ENCODE data around the gene GANC.

GANC gene

GRCh38 chr15:42273900-42274701 lies 1.1 kb downstream of the GANC start:
- Histone ChIP-seq H3K4me3 (peak overlapping the region; percentile 92), H3K27ac (peak overlapping the region; percentile 85 to 99)
- TF ChIP-seq, protein P1, sequence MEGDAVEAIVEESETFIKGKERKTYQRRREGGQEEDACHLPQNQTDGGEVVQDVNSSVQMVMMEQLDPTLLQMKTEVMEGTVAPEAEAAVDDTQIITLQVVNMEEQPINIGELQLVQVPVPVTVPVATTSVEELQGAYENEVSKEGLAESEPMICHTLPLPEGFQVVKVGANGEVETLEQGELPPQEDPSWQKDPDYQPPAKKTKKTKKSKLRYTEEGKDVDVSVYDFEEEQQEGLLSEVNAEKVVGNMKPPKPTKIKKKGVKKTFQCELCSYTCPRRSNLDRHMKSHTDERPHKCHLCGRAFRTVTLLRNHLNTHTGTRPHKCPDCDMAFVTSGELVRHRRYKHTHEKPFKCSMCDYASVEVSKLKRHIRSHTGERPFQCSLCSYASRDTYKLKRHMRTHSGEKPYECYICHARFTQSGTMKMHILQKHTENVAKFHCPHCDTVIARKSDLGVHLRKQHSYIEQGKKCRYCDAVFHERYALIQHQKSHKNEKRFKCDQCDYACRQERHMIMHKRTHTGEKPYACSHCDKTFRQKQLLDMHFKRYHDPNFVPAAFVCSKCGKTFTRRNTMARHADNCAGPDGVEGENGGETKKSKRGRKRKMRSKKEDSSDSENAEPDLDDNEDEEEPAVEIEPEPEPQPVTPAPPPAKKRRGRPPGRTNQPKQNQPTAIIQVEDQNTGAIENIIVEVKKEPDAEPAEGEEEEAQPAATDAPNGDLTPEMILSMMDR (IDR thresholded peaks at IDR 0.05): no peak
- peak; percentile 82 for DNase-seq (ENCODE audit: low spot score)

- TF ChIP-seq, protein P1 (IDR thresholded peaks at IDR 0.05): no peak
- DNase-seq (ENCODE audit: low spot score): peak; percentile 74
- Histone ChIP-seq H3K4me3 (peak overlapping the region; percentile 92), H3K27ac (peak overlapping the region; percentile 85 to 99)
Measured at GRCh38 chr15:42274702-42274989, 1.6 kb downstream of the GANC start.

DNA sequence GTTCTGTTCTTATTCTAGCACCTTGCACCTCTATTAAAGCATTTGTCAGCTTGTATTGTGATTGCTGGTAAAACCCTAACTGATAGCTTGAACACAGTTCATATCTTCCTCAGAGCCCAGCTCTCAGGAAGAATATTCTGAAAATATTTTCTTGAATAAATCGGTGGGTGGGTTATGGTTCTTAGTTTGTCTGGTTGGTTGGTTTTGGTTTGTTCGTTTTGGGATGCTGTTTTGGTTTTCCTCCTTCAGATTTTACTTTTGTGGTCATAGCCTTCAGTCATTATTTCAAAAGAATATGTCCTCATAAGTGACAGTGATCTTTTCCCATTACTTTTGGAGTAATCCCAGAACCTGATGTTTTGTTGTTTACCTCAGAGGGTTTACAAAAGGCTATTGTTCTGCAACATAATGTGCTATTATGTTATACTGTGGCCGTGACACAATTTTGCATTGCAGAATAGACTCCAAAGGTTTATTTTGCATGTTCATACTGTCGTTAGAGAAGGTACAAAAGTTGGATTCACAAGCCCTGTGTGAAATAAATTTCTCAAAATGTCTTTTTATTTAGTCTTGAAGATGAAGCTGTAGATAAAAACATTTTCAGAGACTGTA lies 2.9 kb downstream of the GANC start:
- Histone ChIP-seq H3K27ac (peak overlapping the region; percentile 85 to 99), H3K4me3 (peak overlapping the region; percentile 92)
- no peak for DNase-seq (ENCODE audit: low spot score)
- TF ChIP-seq, protein P1 (IDR thresholded peaks at IDR 0.05): no peak

- no peak for DNase-seq (ENCODE audit: low spot score)
- no peak overlapping the region for H3K4me3 ChIP-seq
- TF ChIP-seq, protein P1 (IDR thresholded peaks at IDR 0.05): no peak
- H3K27ac ChIP-seq: no peak overlapping the region
Measured at GRCh38 chr15:42276762-42277161, 3.8 kb downstream of the GANC start.

DNA sequence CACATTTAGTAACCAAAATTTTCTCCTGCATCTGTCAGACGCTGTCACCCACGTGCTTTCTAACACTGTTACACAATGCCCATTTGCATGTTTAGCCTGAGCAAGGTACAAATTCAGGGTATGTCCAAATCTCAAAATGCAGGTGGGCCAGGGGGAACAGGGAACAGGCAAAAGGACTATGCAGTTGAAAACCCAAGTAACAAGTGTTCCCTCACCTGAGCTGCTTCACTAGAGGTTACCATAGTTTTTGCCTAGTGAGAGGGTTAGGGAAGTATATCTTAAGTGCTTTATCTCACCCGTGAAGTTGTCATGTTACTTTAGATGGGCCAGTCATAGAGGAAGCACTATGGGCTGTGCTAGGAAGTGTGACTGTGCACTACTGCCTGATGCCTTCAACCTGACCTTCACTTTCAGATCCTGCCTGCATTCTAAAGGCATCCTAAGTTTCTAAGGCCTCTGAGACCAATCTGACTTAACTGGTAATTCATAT lies 6.3 kb downstream of the GANC start:
- no peak for DNase-seq (ENCODE audit: low spot score)

DNA sequence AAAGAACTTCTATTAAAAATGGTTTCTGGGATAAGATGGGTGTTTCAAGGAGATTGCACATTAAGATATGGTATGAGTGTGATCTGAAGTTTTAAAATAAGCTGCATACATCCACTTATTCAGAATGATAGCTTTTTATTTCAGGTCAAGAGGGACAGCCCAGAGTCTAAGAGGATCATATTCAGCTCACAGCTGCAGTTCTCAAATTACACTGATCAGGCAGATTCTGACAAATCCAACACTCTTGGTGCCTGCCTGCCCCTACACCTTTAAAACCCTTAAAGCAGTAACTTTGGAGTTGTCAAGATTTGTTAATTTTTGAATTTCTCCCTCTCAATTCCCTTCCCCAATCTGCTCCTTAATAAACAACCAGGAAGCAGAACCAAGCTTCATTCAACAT lies 9.3 kb downstream of the GANC start:
- Histone ChIP-seq H3K27ac (no peak overlapping the region), H3K4me3 (no peak overlapping the region)
- TF ChIP-seq, protein P1 (IDR thresholded peaks at IDR 0.05): no peak
- DNase-seq (ENCODE audit: low spot score): no peak

More for the DNA sequence above, 6.3 kb downstream of the GANC start:
- H3K4me3 ChIP-seq: no peak overlapping the region
- TF ChIP-seq, protein P1 (IDR thresholded peaks at IDR 0.05): no peak
- no peak overlapping the region for H3K27ac ChIP-seq

DNA sequence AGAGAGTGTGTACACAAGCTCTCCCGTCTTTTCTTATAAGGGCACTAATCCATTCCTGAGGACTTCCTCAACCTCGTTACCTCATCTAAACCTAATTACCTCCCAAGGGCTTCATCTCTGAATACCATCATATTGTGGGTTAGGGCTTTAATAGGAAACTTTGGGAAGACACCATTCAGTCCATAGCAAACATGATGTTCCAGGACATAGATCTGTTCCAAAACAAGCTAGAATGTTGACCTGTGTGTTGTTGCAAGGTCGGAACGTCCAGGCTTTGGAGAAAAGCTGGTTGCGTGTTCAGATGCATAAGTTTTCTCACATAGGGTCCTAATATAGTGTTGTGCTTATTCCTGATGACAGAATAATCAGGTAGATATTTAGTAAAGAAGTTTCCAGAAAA lies 9.9 kb downstream of the GANC start:
- Histone ChIP-seq H3K4me3 (no peak overlapping the region), H3K27ac (no peak overlapping the region)
- TF ChIP-seq, protein P1 (IDR thresholded peaks at IDR 0.05): no peak
- no peak for DNase-seq (ENCODE audit: low spot score)
